GM04503 (cell line): ENCODE data around the gene SAP130.

Source experiments
- DNase-seq: peaks from one replicate; pipeline ENCODE4 v3.0.0-alpha.2; 2012; ENCODE audit warnings: low read depth

The SAP130 gene

GRCh38 chr2:127893494-127893893, 134.4 kb downstream of the SAP130 start:
- DNase-seq: no peak

GRCh38 chr2:127893033-127893432, 134.8 kb downstream of the SAP130 start:
- no peak for DNase-seq

- no peak for DNase-seq
Observed at GRCh38 chr2:127891811-127892210, 136.0 kb downstream of the SAP130 start.
